ENCODE data around the gene GIGYF2. TPM values are rescaled to one million over a fixed set of nuclear protein-coding genes. Genes with fewer than 3 reads are reported as not detected.

GIGYF2 gene
- total and polyA plus RNA-seq, 2 of the 13 experiments (the other 11 are each of a cell fraction or from before 2014, with no cell fraction given): 44.9 to 73.5 TPM

DNA sequence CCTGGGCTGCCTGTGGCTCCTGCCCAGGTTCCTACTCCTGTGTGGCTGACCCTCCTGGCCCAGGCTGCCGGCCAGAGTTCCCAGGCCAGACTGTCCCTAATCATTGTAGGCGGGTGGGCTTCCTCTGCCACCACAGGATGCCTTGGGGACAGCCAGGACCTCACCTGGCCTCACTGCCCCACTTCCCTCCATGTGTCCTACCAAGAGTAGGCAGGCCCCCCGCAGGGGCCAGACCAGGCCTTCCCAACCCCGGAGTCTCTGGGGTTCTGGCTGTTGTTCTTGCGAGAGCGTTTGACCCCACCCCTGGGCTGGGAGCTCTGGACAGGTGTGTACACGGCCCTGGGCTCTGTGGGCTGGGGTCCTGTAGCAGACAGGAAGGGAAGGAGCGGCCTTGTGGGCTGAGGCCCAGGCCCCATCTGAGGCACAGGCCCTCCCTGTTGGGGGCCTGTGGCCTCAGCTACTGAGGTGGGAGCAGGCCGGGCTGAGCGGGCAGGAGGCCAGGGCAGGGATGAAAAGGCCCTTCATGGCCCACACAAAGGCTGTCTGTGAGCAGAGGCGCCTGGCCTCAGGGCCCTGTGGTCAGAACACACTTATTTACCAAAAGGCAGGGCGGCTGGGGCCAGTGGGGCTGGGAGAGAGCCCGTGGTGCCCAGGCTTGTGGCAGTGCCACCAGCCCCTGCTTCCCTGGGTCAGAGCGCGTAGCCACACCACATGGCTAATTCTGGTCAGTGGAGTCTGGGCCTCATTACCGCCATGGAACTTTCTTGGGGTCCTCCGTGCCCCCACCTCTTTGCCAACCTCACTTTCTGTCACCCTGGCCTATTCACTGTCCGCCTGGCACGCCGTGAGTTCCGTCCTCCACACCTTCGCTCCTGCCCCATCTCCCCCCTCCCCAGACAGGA, 175.0 kb downstream of the GIGYF2 start (continued):
- TF ChIP-seq, protein P1, sequence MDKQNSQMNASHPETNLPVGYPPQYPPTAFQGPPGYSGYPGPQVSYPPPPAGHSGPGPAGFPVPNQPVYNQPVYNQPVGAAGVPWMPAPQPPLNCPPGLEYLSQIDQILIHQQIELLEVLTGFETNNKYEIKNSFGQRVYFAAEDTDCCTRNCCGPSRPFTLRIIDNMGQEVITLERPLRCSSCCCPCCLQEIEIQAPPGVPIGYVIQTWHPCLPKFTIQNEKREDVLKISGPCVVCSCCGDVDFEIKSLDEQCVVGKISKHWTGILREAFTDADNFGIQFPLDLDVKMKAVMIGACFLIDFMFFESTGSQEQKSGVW (CRISPR knock-in tag; IDR thresholded peaks at IDR 0.05; ENCODE audit: borderline replicate concordance): no peak
- no peak for TF ChIP-seq ATM (IDR thresholded peaks at IDR 0.05; ENCODE audit: borderline replicate concordance)
- peak; percentile 74 for TF ChIP-seq KAT8 (CRISPR knock-in tag; IDR thresholded peaks at IDR 0.05)
- no peak for TF ChIP-seq DMAP1 (CRISPR knock-in tag; IDR thresholded peaks at IDR 0.05)
- TF ChIP-seq, protein P2, sequence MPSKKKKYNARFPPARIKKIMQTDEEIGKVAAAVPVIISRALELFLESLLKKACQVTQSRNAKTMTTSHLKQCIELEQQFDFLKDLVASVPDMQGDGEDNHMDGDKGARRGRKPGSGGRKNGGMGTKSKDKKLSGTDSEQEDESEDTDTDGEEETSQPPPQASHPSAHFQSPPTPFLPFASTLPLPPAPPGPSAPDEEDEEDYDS (CRISPR knock-in tag; IDR thresholded peaks at IDR 0.05): peak; percentile 47
- no peak for TF ChIP-seq ZNF20 (CRISPR knock-in tag; IDR thresholded peaks at IDR 0.05)
- TF ChIP-seq, protein P3, sequence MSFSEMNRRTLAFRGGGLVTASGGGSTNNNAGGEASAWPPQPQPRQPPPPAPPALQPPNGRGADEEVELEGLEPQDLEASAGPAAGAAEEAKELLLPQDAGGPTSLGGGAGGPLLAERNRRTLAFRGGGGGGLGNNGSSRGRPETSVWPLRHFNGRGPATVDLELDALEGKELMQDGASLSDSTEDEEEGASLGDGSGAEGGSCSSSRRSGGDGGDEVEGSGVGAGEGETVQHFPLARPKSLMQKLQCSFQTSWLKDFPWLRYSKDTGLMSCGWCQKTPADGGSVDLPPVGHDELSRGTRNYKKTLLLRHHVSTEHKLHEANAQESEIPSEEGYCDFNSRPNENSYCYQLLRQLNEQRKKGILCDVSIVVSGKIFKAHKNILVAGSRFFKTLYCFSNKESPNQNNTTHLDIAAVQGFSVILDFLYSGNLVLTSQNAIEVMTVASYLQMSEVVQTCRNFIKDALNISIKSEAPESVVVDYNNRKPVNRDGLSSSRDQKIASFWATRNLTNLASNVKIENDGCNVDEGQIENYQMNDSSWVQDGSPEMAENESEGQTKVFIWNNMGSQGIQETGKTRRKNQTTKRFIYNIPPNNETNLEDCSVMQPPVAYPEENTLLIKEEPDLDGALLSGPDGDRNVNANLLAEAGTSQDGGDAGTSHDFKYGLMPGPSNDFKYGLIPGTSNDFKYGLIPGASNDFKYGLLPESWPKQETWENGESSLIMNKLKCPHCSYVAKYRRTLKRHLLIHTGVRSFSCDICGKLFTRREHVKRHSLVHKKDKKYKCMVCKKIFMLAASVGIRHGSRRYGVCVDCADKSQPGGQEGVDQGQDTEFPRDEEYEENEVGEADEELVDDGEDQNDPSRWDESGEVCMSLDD (CRISPR knock-in tag; IDR thresholded peaks at IDR 0.05; ENCODE audit: borderline replicate concordance): 0 out of 2 replicates have a peak, but pooled peaks have one; percentile 47
- TF ChIP-seq ZNF839 (CRISPR knock-in tag; IDR thresholded peaks at IDR 0.05; ENCODE audit: borderline replicate concordance): no peak
- TF ChIP-seq, protein P4, sequence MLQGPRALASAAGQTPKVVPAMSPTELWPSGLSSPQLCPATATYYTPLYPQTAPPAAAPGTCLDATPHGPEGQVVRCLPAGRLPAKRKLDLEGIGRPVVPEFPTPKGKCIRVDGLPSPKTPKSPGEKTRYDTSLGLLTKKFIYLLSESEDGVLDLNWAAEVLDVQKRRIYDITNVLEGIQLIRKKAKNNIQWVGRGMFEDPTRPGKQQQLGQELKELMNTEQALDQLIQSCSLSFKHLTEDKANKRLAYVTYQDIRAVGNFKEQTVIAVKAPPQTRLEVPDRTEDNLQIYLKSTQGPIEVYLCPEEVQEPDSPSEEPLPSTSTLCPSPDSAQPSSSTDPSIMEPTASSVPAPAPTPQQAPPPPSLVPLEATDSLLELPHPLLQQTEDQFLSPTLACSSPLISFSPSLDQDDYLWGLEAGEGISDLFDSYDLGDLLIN (CRISPR knock-in tag; IDR thresholded peaks at IDR 0.05; ENCODE audit: borderline replicate concordance): no peak
- TF ChIP-seq HMG20A (CRISPR knock-in tag; IDR thresholded peaks at IDR 0.05; ENCODE audit: borderline replicate concordance): peak; percentile 47; the same call in 1 of the 2 replicates
- no peak for TF ChIP-seq ZKSCAN5 (CRISPR knock-in tag; IDR thresholded peaks at IDR 0.05)
- no peak for TF ChIP-seq REL (CRISPR knock-in tag; conservative IDR thresholded peaks at IDR 0.05)
- TF ChIP-seq, protein P5, sequence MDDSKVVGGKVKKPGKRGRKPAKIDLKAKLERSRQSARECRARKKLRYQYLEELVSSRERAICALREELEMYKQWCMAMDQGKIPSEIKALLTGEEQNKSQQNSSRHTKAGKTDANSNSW (CRISPR knock-in tag; IDR thresholded peaks at IDR 0.05; ENCODE audit: borderline replicate concordance): no peak; the same call in 1 of the 2 replicates
- TF ChIP-seq ZNF136 (CRISPR knock-in tag; IDR thresholded peaks at IDR 0.05; ENCODE audit: low read depth): 0 out of 2 replicates have a peak, but pooled peaks have one; percentile 58
- TF ChIP-seq, protein P6, sequence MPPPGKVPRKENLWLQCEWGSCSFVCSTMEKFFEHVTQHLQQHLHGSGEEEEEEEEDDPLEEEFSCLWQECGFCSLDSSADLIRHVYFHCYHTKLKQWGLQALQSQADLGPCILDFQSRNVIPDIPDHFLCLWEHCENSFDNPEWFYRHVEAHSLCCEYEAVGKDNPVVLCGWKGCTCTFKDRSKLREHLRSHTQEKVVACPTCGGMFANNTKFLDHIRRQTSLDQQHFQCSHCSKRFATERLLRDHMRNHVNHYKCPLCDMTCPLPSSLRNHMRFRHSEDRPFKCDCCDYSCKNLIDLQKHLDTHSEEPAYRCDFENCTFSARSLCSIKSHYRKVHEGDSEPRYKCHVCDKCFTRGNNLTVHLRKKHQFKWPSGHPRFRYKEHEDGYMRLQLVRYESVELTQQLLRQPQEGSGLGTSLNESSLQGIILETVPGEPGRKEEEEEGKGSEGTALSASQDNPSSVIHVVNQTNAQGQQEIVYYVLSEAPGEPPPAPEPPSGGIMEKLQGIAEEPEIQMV (CRISPR knock-in tag; IDR thresholded peaks at IDR 0.05; ENCODE audit: low read depth): no peak
- TF ChIP-seq HHEX (CRISPR knock-in tag; IDR thresholded peaks at IDR 0.05): peak; percentile 11; the same call in 1 of the 2 replicates
- no peak for TF ChIP-seq TEAD2 (CRISPR knock-in tag; IDR thresholded peaks at IDR 0.05)
- TF ChIP-seq, protein P7, sequence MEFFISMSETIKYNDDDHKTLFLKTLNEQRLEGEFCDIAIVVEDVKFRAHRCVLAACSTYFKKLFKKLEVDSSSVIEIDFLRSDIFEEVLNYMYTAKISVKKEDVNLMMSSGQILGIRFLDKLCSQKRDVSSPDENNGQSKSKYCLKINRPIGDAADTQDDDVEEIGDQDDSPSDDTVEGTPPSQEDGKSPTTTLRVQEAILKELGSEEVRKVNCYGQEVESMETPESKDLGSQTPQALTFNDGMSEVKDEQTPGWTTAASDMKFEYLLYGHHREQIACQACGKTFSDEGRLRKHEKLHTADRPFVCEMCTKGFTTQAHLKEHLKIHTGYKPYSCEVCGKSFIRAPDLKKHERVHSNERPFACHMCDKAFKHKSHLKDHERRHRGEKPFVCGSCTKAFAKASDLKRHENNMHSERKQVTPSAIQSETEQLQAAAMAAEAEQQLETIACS (CRISPR knock-in tag; IDR thresholded peaks at IDR 0.05): peak; percentile 36; the same call in 1 of the 2 replicates
- TF ChIP-seq ARNTL (CRISPR knock-in tag; IDR thresholded peaks at IDR 0.05): 0 out of 2 replicates have a peak, but pooled peaks have one; percentile 41
- no peak for TF ChIP-seq SMARCC2 (IDR thresholded peaks at IDR 0.05)
- TF ChIP-seq ZKSCAN8 (CRISPR knock-in tag; IDR thresholded peaks at IDR 0.05; ENCODE audit: borderline replicate concordance): no peak; the same call in 1 of the 2 replicates
